ENCODE results near the gene SLC44A2. TPM values are rescaled to one million over a fixed set of nuclear protein-coding genes. Genes with fewer than 3 reads are reported as not detected.

Gene SLC44A2
- total RNA-seq, 1 experiment from 2014 or later, result 73.5 TPM

DNA sequence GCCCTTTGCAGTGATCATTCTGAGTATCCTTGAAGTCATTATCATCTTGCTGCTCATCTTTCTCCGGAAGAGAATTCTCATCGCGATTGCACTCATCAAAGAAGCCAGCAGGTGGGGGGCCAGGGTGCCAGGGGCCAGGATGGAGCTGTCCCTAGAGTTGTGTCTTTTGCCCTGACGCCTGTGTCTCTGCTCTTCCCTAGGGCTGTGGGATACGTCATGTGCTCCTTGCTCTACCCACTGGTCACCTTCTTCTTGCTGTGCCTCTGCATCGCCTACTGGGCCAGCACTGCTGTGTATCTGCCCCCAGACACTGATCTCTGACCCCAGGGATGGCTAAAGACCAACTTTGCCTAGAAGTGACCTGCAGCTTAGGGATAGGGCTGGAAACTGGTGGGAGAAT, 9.6 kb downstream of the SLC44A2 start:
- DNase-seq, result no peak

DNA sequence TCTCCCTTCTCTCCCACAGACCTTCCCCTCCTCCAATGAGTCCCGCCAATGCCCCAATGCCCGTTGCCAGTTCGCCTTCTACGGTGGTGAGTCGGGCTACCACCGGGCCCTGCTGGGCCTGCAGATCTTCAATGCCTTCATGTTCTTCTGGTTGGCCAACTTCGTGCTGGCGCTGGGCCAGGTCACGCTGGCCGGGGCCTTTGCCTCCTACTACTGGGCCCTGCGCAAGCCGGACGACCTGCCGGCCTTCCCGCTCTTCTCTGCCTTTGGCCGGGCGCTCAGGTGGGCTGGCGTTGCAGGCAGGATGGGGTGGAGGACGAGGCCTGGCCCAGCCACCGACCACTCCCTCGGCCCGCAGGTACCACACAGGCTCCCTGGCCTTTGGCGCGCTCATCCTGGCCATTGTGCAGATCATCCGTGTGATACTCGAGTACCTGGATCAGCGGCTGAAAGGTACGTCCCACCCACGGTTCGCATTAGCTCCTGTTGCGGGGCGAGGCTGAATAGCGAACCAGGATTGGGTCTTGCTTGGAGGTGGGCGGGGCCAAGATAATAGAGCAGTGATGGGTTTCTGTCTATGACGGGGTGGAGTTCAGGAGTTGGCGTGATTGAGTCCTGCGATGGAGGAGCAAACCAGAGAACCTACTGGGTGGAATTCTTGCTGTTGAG, 11.1 kb downstream of the SLC44A2 start:
- DNase-seq, result no peak
- no peaks in the 10 kb centered on the region for H3K9me3 ChIP-seq (replicated peaks)
- no peak overlapping the region for H3K4me3 ChIP-seq
- no peak overlapping the region for H3K27ac ChIP-seq
- no peaks in the 10 kb centered on the region for H3K27me3 ChIP-seq
- no peaks in the 10 kb centered on the region for H3K4me1 ChIP-seq
- peaks cover 79% of the 10 kb centered on the region for H3K36me3 ChIP-seq

More for the DNA sequence above, 9.6 kb downstream of the SLC44A2 start:
- Histone ChIP-seq H3K9me3 (replicated peaks) (no peaks in the 10 kb centered on the region), H3K27me3 (no peaks in the 10 kb centered on the region), H3K27ac (no peak overlapping the region), H3K4me3 (no peak overlapping the region), H3K4me1 (no peaks in the 10 kb centered on the region), H3K36me3 (peaks cover 80% of the 10 kb centered on the region)

DNA sequence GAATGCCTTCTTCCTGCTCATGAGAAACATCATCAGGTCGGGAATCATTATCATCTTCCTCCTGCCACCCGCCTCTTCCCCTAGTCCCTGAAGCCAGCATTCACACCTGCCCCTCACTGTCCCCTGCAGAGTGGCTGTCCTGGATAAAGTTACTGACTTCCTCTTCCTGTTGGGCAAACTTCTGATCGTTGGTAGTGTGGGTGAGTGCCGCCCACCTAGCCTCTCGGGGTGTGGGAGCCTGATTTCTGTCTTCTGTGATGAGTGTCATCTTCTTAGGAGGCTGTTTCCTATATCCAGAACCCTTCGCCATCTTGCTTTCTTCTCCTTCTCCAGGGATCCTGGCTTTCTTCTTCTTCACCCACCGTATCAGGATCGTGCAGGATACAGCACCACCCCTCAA, 12.5 kb downstream of the SLC44A2 start:
- Histone ChIP-seq H3K4me1 (peaks cover 6% of the 10 kb centered on the region), H3K27me3 (no peaks in the 10 kb centered on the region), H3K9me3 (replicated peaks) (no peaks in the 10 kb centered on the region), H3K27ac (no peak overlapping the region), H3K4me3 (no peak overlapping the region), H3K36me3 (peaks cover 70% of the 10 kb centered on the region)
- DNase-seq, result no peak

DNA sequence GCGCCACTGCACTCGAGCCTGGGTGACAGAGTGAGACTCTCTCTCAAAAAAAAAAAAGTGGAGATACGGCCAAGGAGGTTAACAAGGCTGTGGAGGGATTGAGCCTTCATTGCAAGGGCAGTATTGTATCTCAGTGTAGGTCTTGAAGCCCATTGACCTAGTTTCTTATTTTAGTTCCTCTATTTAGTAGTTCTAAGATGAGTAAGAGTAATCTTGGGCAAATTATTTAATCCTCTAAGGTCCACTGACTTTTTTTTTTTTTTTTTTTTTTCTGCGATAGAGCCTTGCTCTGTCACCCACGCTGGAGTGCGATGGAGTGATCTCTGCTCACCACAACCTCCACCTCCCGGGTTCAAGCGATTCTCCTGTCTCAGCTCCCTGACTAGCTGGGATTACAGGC, 14.5 kb downstream of the SLC44A2 start:
- Histone ChIP-seq H3K9me3 (replicated peaks) (no peaks in the 10 kb centered on the region), H3K27ac (no peak overlapping the region), H3K27me3 (no peaks in the 10 kb centered on the region), H3K4me1 (peaks cover 24% of the 10 kb centered on the region), H3K4me3 (no peak overlapping the region), H3K36me3 (peaks cover 64% of the 10 kb centered on the region)
- DNase-seq, result no peak

DNA sequence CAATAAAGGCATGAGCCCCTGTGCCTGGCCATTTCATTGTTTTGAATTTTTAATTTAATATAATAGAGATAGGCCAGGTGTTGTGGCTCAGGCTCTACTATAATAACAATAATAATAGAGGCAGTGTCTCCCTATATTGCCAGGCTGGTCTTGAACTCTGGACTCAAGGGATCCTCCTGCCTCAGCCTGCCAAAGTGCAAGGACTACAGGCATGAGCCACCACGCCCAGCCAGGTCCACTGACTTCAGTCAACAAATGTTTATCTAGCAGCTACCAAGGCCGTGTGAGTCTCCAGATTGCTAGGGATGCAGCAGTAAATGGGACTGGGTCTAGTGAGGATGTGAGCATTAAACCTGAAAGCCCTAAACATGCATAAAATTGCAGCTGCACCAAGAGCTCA, 15.0 kb downstream of the SLC44A2 start:
- H3K4me3 ChIP-seq, result no peak overlapping the region
- H3K27me3 ChIP-seq, result no peaks in the 10 kb centered on the region
- peaks cover 59% of the 10 kb centered on the region for H3K36me3 ChIP-seq
- H3K4me1 ChIP-seq, result peaks cover 24% of the 10 kb centered on the region
- no peaks in the 10 kb centered on the region for H3K9me3 ChIP-seq (replicated peaks)
- no peak overlapping the region for H3K27ac ChIP-seq
- DNase-seq, result no peak

DNA sequence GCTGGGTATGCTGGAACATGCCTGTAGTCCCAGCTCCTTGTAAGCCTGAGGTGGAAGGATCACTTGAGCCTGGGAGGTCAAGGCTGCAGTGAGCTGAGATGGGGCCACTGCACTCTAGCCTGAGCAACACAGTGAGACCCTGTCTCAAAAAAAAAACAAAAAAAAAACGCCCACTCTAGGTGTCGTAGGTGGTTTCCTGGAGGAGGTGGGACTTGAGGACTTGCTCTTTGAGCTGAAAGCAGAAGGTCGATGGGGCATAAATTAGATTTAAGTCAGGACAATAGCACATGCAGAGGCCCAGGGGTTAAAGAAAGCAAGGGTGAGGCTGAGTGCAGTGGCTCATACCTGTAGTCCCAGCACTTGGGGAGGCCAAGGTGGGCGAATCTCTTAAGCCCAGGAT, 15.9 kb downstream of the SLC44A2 start:
- H3K27ac ChIP-seq, result no peak overlapping the region
- H3K36me3 ChIP-seq, result peaks cover 53% of the 10 kb centered on the region
- DNase-seq, result no peak
- H3K9me3 ChIP-seq (replicated peaks), result no peaks in the 10 kb centered on the region
- no peaks in the 10 kb centered on the region for H3K27me3 ChIP-seq
- H3K4me1 ChIP-seq, result peaks cover 24% of the 10 kb centered on the region
- no peak overlapping the region for H3K4me3 ChIP-seq

DNA sequence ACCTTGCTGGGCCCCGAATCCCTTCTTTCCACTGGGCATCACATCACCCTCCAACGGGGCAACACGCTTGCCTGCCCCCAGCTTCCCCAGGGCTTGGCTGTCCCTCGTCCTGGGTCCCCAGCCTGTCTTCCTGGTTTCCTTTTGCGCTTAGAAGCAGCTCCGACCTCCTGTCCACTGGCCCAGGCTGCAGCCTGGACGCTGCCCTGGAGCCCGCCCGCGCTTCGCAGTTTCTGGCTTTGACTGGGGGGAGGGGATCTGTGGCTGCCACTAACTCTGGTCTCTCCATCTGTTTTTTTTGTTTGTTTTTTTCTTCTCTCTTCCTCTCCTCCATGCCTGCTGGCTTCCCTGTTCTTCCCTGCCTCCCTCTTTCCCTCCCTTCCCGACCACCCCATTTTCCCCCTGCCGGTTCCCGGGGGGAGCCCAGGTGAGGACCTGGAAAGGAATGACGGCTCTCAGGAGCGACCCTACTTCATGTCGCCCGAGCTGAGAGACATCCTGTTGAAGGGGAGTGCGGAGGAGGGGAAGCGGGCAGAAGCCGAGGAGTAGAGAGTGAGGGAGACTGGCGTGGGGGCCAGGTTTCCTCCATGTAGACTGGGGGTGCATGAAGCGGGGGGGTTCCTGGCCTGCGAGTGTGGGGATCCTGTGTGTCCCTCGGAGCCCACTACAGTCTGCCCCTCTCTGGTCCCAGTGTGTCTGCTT, 17.3 kb downstream of the SLC44A2 start:
- no peak overlapping the region for H3K4me3 ChIP-seq
- no peak overlapping the region for H3K27ac ChIP-seq
- no peaks in the 10 kb centered on the region for H3K27me3 ChIP-seq
- H3K9me3 ChIP-seq (replicated peaks), result no peaks in the 10 kb centered on the region
- peaks cover 40% of the 10 kb centered on the region for H3K36me3 ChIP-seq
- DNase-seq, result no peak
- H3K4me1 ChIP-seq, result peaks cover 24% of the 10 kb centered on the region

DNA sequence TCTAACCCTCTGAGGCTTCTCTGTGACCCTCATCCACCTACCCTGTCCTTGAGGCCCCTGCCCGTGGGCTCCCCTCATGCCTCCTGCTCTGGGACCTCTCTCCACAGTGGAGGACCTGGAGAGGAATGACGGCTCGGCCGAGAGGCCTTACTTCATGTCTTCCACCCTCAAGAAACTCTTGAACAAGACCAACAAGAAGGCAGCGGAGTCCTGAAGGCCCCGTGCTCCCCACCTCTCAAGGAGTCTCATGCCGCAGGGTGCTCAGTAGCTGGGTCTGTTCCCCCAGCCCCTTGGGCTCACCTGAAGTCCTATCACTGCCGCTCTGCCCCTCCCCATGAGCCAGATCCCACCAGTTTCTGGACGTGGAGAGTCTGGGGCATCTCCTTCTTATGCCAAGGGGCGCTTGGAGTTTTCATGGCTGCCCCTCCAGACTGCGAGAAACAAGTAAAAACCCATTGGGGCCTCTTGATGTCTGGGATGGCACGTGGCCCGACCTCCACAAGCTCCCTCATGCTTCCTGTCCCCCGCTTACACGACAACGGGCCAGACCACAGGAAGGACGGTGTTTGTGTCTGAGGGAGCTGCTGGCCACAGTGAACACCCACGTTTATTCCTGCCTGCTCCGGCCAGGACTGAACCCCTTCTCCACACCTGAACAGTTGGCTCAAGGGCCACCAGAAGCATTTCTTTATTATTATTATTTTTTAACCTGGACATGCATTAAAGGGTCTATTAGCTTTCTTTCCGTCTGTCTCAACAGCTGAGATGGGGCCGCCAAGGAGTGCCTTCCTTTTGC, 18.0 kb downstream of the SLC44A2 start:
- Histone ChIP-seq H3K4me1 (peaks cover 24% of the 10 kb centered on the region), H3K27me3 (no peaks in the 10 kb centered on the region), H3K9me3 (replicated peaks) (no peaks in the 10 kb centered on the region), H3K36me3 (peaks cover 32% of the 10 kb centered on the region), H3K27ac (peak overlapping the region; percentile 72), H3K4me3 (no peak overlapping the region)
- peak in 1 of 2 experiments; percentile 28 for DNase-seq

DNA sequence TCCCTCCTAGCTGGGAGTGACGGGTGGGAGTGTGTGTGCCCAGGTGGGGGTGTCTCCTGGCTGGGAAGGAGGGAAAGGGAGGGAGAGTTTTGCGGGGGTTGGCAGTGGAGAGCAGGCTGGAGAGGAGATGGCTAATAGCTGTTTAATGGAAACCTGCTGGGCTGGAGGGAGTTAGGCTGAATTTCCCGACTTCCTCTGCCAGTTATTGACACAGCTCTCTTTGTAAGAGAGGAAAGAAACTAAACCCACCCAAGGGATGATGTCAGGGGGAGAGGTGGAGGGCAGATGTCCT, 18.6 kb downstream of the SLC44A2 start:
- peak overlapping the region; percentile 72 for H3K27ac ChIP-seq

DNA sequence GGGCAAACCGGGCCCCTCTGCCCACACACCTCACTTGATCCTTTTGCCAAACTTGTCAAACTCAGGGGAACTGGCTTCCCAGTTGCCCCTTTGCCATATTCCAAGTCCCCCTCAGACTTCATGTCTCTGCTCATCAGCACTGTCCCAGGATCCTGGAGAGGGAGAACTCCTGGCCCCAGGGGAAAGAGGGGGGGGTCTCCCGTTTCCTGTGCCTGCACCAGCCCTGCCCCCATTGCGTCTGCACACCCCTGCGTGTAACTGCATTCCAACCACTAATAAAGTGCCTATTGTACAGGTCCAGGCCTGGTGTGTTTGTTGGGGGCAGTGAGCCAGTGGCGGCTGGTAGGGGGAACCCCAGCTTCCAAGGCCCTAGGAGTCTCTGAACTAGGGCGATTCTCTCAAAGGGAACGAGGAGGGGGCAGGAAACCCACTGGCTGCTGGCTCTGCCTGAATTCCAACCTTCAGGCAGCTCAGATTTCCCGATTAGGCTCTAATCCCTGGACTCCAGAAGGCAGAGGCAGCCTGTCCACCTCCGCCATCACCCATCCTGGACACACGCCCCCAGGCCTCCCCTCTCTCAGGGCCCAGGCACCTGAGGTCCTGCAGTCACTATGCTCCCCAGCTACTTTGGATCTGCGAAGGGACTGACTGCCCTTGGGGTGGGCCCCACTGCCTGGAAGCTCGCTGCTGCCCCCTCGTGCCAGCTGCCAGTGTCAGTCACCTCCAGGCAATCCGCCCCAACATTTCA, 19.1 kb downstream of the SLC44A2 start:
- Histone ChIP-seq H3K9me3 (replicated peaks) (no peaks in the 10 kb centered on the region), H3K4me3 (no peak overlapping the region), H3K4me1 (peaks cover 24% of the 10 kb centered on the region), H3K27me3 (no peaks in the 10 kb centered on the region), H3K27ac (peak overlapping the region; percentile 72), H3K36me3 (peaks cover 21% of the 10 kb centered on the region)
- DNase-seq, result peak; percentile 90 to 93

More for the DNA sequence above, 18.6 kb downstream of the SLC44A2 start:
- peak; percentile 37 to 63 for DNase-seq
- peaks cover 24% of the 10 kb centered on the region for H3K4me1 ChIP-seq
- no peaks in the 10 kb centered on the region for H3K9me3 ChIP-seq (replicated peaks)
- no peak overlapping the region for H3K4me3 ChIP-seq
- H3K36me3 ChIP-seq, result peaks cover 27% of the 10 kb centered on the region
- H3K27me3 ChIP-seq, result no peaks in the 10 kb centered on the region

DNA sequence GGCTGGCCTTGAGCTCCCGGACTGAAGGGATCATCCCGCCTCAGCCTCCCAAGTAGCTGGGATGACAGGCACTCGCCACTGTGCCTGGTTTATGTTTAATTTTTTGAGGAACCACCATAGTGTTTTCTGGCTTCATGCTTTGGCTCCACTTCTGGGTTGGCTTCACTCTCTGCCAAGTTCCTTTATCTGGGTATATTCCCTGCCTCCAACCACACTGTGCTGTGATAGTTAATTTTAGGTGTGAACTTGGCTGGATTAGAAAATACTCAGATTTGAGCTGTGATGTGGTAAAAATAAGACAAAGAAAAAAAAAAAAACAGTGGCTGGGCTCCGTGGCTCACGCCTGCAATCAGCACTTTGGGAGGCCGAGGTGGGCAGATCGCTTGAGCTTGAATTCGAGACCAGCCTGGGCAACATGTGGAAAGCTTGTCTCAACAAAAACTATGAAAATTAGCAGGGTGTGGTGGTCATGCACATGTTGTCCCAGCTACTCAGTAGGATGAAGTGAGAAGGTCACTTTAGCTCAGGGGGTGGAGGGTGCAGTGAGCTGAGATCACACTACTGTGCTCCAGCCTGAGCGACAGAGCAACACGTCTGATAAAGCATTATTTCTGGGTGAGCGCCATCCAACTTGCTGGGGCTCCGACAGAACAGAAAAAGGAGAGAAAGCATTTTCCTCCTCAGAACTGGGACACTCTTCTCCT, 21.3 kb downstream of the SLC44A2 start:
- Histone ChIP-seq H3K9me3 (replicated peaks) (no peaks in the 10 kb centered on the region), H3K4me3 (no peak overlapping the region), H3K36me3 (peaks cover 12% of the 10 kb centered on the region; the same call in 1 of the 2 replicates), H3K27me3 (no peaks in the 10 kb centered on the region), H3K4me1 (peaks cover 24% of the 10 kb centered on the region), H3K27ac (no peak overlapping the region)
- DNase-seq, result no peak

DNA sequence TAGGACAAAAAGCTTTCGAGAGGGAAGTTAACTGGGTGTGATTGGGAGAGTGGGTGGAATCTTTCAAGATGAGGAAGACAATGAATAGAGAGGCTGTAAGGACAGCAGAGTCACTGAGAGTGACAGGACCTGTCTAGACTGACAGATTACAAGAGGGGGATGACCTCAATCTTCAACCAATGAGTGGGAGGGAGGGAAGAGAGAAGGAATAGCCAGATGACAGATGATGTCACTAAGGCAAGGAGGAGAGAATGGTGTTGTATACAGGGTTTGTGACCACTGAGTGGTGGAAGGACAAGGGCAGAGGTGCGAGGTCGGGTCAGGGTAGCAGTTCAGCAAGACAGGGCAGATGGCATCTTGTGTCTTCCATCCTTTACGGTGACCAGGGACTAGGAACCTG, 23.0 kb downstream of the SLC44A2 start:
- no peak overlapping the region for H3K4me3 ChIP-seq
- no peaks in the 10 kb centered on the region for H3K9me3 ChIP-seq (replicated peaks)

DNA sequence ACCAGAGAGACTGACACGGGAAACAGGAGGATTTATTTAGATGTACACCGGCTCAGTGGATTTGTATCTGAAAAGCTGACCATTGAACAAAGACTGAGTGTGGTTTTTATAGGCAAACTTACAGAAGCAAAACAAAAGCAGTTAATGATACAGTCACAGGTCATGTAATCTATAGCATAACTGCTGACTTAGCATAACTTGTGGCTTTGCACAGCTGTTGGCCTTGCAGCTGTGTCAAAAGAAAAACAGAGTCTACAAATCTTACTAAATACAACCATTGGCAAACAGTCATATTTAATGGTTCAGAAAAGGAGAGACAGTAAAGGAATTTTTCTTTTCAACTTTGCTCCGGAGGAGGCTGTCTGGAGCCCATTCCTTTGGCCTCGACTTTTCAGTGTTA, 26.5 kb downstream of the SLC44A2 start:
- DNase-seq, result peak; percentile 70 to 86

More for the DNA sequence above, 23.0 kb downstream of the SLC44A2 start:
- DNase-seq, result no peak
- Histone ChIP-seq H3K36me3 (peaks cover 5% of the 10 kb centered on the region; the same call in 1 of the 2 replicates), H3K4me1 (peaks cover 16% of the 10 kb centered on the region), H3K27ac (no peak overlapping the region), H3K27me3 (no peaks in the 10 kb centered on the region)

DNA sequence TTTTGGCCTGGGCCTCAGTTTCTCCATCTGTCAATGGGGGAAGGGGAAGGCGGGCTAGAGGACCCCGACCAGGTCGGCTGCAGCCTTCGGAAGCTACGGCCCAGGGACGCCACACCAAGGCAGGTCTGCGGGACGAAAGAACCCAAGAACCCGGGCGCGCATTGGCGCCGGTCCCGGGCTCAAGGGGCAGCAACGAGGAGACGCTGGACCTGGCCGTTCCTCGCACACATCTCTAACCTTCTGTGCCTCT, 28.1 kb downstream of the SLC44A2 start:
- no peak for DNase-seq
- Histone ChIP-seq H3K4me1 (peaks cover 9% of the 10 kb centered on the region), H3K36me3 (peaks cover 34% of the 10 kb centered on the region), H3K9me3 (replicated peaks) (no peaks in the 10 kb centered on the region), H3K4me3 (peak overlapping the region; percentile 91), H3K27ac (peak overlapping the region; percentile 99), H3K27me3 (no peaks in the 10 kb centered on the region)

More for the DNA sequence above, 26.5 kb downstream of the SLC44A2 start:
- Histone ChIP-seq H3K27me3 (no peaks in the 10 kb centered on the region), H3K4me3 (no peak overlapping the region), H3K36me3 (peaks cover 20% of the 10 kb centered on the region), H3K4me1 (peaks cover 9% of the 10 kb centered on the region), H3K27ac (peak overlapping the region; percentile 99), H3K9me3 (replicated peaks) (no peaks in the 10 kb centered on the region)
